GM18526 (cell line): ENCODE data around the gene AHCY.
A peak's percentile ranks its signal among the peaks of the same experiment; 100 is the strongest.

Experiments
- POLR2A ChIP-seq: IDR thresholded peaks from 3 replicates; pipeline ENCODE4 v1.6.1; 2011; ENCODE audit not compliant: insufficient read length; ENCODE audit errors: extremely low read depth

Gene AHCY

GRCh38 chr20:34302723-34303533 lies at the start of gene AHCY:
TSS of gene AHCY (minus strand) at chr20:34303355. CDS start at chr20:34303270, 85 bp downstream.
- TF ChIP-seq POLR2A = peak; percentile 74

DNA sequence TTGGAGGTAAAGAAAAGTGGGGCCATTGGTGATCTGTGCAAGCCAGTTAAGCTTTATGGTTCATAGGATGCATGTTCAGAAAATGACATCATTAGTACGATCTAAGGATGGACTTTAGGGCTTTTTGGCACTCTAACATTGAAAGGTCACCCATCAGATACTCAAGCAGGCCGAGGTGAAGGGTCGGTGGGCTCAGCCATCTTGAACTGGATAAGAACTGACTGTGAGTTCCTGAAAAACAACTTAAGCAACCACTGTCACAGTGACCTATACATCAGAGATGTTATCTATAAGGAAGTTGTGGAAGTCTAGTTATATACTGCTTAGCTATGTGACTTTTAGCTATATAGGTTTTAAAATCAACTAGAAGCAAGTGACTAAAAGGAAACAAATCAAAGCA lies 46.9 kb upstream of the AHCY start:
- TF ChIP-seq POLR2A = no peak

GRCh38 chr20:34347571-34347970 lies 44.4 kb upstream of the AHCY start:
- TF ChIP-seq POLR2A = no peak

DNA sequence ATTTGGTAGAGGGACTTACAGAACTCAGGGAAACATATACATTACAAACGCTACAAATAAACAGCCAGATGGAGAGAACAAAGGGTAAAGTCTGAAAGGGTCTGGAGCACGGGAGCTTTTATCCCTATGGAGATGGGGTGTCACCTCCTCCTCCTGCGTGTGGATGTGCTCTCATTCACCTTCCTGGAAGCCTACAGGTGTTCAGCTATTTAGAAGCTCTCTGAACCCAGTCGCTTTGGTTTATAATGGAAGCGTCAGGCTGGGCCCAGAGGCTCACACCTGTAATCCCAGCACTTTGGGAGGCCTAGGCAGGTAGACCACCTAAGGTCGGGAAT lies 42.2 kb upstream of the AHCY start:
- TF ChIP-seq POLR2A = no peak

- TF ChIP-seq POLR2A = no peak
These were observed 41.1 kb upstream of the AHCY start for GRCh38 chr20:34344238-34344637.

DNA sequence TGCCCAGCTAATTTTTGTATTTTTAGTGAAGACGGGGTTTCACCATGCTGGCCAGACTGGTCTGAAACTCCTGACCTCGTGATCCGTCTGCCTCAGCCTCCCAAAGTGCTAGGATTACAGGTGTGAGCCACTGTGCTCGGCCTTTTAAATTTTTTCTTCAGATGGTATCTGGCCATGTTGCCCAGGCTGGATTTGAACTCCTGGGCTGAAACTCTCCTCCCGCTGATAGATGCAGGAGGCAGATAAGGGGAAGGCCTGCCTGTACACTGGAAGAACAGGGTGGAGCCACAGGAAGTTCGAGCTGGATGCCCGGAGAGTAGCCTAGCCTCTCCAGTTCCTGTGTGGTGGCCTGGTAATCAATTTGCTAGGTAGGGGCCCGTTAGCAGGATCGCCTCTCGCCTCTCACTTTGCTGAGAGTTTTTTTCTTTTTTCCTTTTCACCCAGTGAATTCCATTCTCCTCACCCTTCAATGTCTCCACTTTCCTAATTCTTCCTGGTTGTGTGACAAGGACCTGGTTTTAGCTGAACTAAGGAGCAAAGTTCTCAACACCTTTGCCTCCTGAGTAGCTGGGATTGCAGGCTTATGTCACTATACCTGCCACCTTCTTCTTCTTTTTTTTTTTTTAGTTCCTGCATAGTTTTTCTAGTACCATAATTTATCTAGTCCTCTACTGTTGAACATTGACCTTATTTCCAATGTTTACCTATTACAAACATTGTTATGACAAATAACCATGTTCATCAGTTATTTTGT lies 40.5 kb upstream of the AHCY start:
- no peak for TF ChIP-seq POLR2A

- TF ChIP-seq POLR2A = no peak
These were observed 35.0 kb upstream of the AHCY start for GRCh38 chr20:34337982-34338726.

DNA sequence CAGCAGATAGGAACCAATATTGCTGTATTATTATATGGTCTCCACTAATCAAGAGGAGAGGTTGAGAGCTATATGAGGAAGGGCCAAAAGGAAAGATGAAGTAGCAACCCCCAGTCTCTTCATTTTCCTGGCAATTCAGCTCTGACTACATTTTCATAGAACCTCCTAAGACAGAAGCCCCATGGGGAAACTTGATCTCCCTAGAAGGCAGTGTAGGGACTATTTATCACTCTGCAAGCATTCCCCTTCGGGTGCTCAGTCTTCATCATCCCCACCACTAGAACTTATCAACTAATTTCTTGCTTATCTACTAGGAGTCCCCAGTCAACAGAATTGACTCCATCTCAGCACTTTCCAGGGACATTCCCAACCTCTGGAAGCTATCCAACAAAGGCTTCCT lies 34.4 kb upstream of the AHCY start:
- TF ChIP-seq POLR2A = no peak

GRCh38 chr20:34334654-34335407 lies 31.7 kb upstream of the AHCY start:
- TF ChIP-seq POLR2A = no peak

- TF ChIP-seq POLR2A = no peak
These were observed 30.6 kb upstream of the AHCY start for GRCh38 chr20:34333786-34334185.

DNA sequence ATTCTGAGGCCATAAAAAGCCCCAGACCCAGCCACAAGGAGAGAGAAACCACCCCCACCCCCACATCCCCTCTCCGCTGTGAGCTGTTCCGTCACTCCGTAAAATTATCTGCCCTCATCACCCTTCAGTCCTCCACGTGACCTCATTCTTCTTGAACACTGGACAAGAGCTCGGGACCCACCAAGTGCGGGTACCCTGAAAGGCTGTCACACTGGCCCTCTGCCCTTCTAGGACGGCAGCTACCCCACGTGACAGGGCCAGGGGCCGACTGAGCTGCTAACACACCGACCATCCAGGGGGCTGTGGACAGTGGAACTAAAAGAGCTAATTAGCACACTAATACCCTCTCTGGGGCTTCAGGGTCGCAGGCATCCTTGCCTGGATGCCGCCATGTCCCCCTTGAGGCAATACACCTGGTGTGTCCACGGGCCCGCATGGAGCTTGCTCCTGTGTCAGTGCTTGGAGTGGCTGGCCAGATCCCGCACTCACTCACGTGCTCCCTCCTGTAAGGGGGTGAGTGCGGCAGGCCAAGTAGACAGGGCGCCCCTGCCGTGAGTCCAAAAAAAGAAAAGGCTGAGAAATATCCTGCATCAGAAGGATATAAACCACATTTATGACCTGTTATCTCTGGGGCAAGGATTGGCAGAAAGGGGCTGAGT lies 29.2 kb upstream of the AHCY start:
- TF ChIP-seq POLR2A = no peak

GRCh38 chr20:34331838-34332237 lies 28.7 kb upstream of the AHCY start:
- TF ChIP-seq POLR2A = no peak

- no peak for TF ChIP-seq POLR2A
These were observed 25.9 kb upstream of the AHCY start for GRCh38 chr20:34328928-34329677.

GRCh38 chr20:34324541-34324940 lies 21.4 kb upstream of the AHCY start:
- no peak for TF ChIP-seq POLR2A
